HFFc6 (cell line): ENCODE results near the gene NAT10. TPM values are rescaled to one million over a fixed set of nuclear protein-coding genes. Genes with fewer than 3 reads are reported as not detected.

Source experiments
- DNase-seq: peaks from one replicate; pipeline ENCODE4 v3.0.0-alpha.2; 2018
- H3K27ac Mint-ChIP-seq: 2 replicates; pipeline ENCODE4 v1.8.0; 2020; ENCODE audit warnings: mild to moderate bottlenecking, mixed read lengths
- H3K27me3 Mint-ChIP-seq: 2 replicates; pipeline ENCODE4 v1.8.0; 2021; ENCODE audit warnings: mild to moderate bottlenecking, moderate library complexity, mixed read lengths; ENCODE audit not compliant: insufficient read depth
- H3K36me3 Mint-ChIP-seq: 2 replicates; pipeline ENCODE4 v1.8.0; 2021; ENCODE audit warnings: low read depth, mixed read lengths
- H3K4me1 Mint-ChIP-seq: 2 replicates; pipeline ENCODE4 v1.8.0; 2020; ENCODE audit warnings: low read depth, mixed read lengths
- H3K4me3 Mint-ChIP-seq: 2 replicates; pipeline ENCODE4 v1.8.0; 2020; ENCODE audit warnings: mild to moderate bottlenecking, moderate library complexity, mixed read lengths
- H3K9me3 Mint-ChIP-seq: 2 replicates; pipeline ENCODE4 v1.8.0; 2020; ENCODE audit warnings: mild to moderate bottlenecking, mixed read lengths
- CTCF ChIP-seq: fragments of 200-600 bp; sonication (generic); IDR thresholded peaks from 2 replicates; pipeline ENCODE4 v1.5.0; 2021; ENCODE audit warnings: antibody characterized with exemption, mild to moderate bottlenecking
- total RNA-seq, 6 experiments: library from RNA; stranded (reverse); fragmentation: NEBNext Ultra II Directional; extraction: Animal tissue kit (Norgen Biotek cat#: 25700); gene quantifications; 2 replicates in 1 of 6; 3 replicates in 5 of 6; pipeline ENCODE4 v1.2.3, GENCODE V29; 2021

The NAT10 gene
- total RNA-seq, 6 experiments from 2014 or later = 46.9 to 61.2 (median 54.9) TPM

- Mint-ChIP-seq H3K9me3 (no peaks in the 10 kb centered on the region), H3K4me3 (no peak overlapping the region), H3K4me1 (peaks cover 9% of the 10 kb centered on the region; the same call in 1 of the 2 replicates), H3K27me3 (peaks cover 8% of the 10 kb centered on the region), H3K27ac (no peak overlapping the region), H3K36me3 (peaks cover 9% of the 10 kb centered on the region; the same call in 1 of the 2 replicates)
- no peak for TF ChIP-seq CTCF
- DNase-seq = no peak
Measured at GRCh38 chr11:34166806-34167740, 61.6 kb downstream of the NAT10 start.

GRCh38 chr11:34167961-34168360 lies 62.5 kb downstream of the NAT10 start:
- peaks cover 9% of the 10 kb centered on the region; the same call in 1 of the 2 replicates for H3K36me3 Mint-ChIP-seq
- H3K4me1 Mint-ChIP-seq = peaks cover 9% of the 10 kb centered on the region; the same call in 1 of the 2 replicates
- peaks cover 8% of the 10 kb centered on the region for H3K27me3 Mint-ChIP-seq
- no peak for DNase-seq
- no peak overlapping the region for H3K4me3 Mint-ChIP-seq
- H3K9me3 Mint-ChIP-seq = no peaks in the 10 kb centered on the region
- H3K27ac Mint-ChIP-seq = no peak overlapping the region
- TF ChIP-seq CTCF = no peak

- TF ChIP-seq CTCF = no peak
- DNase-seq = no peak
- peaks cover 9% of the 10 kb centered on the region; the same call in 1 of the 2 replicates for H3K36me3 Mint-ChIP-seq
- H3K27me3 Mint-ChIP-seq = peaks cover 10% of the 10 kb centered on the region
- no peaks in the 10 kb centered on the region for H3K9me3 Mint-ChIP-seq
- no peak overlapping the region for H3K27ac Mint-ChIP-seq
- H3K4me3 Mint-ChIP-seq = no peak overlapping the region
- H3K4me1 Mint-ChIP-seq = peaks cover 9% of the 10 kb centered on the region; the same call in 1 of the 2 replicates
Measured at GRCh38 chr11:34168642-34169420, 63.4 kb downstream of the NAT10 start.

GRCh38 chr11:34169686-34170085 lies 64.3 kb downstream of the NAT10 start:
- no peak for TF ChIP-seq CTCF
- Mint-ChIP-seq H3K4me1 (peaks cover 9% of the 10 kb centered on the region; the same call in 1 of the 2 replicates), H3K27me3 (peaks cover 13% of the 10 kb centered on the region), H3K36me3 (peaks cover 9% of the 10 kb centered on the region; the same call in 1 of the 2 replicates), H3K4me3 (no peak overlapping the region), H3K9me3 (no peaks in the 10 kb centered on the region), H3K27ac (no peak overlapping the region)
- DNase-seq = no peak

GRCh38 chr11:34173050-34173449 lies 67.6 kb downstream of the NAT10 start:
- H3K4me3 Mint-ChIP-seq = no peak overlapping the region
- no peaks in the 10 kb centered on the region for H3K9me3 Mint-ChIP-seq

More at GRCh38 chr11:34173050-34173449, 67.6 kb downstream of the NAT10 start:
- H3K36me3 Mint-ChIP-seq = no peaks in the 10 kb centered on the region
- DNase-seq = no peak
- no peak for TF ChIP-seq CTCF
- H3K27me3 Mint-ChIP-seq = peaks cover 17% of the 10 kb centered on the region
- no peak overlapping the region for H3K27ac Mint-ChIP-seq
- H3K4me1 Mint-ChIP-seq = peaks cover 9% of the 10 kb centered on the region; the same call in 1 of the 2 replicates
